Fibroblast of lung (primary cell): ENCODE data around the gene TEDC1. TPM values are rescaled to one million over a fixed set of nuclear protein-coding genes. Genes with fewer than 3 reads are reported as not detected.

ENCODE experiments used
- DNase-seq, 2 donors: peaks; one replicate each; pipeline versions ENCODE4 v3.0.0 to v3.0.0-alpha.2; 2010; ENCODE audit warnings: low read depth in 2 of 2
- H2AFZ ChIP-seq: 2 replicates; pipeline ENCODE4 v1.5.1; 2012; ENCODE audit warnings: low read length, control low read depth, inconsistent platforms
- H3K27ac ChIP-seq: 2 replicates; pipeline ENCODE4 v1.5.1; 2011; ENCODE audit warnings: low read length, control low read depth; ENCODE audit not compliant: insufficient read depth
- H3K27me3 ChIP-seq: 2 replicates; pipeline ENCODE4 v1.5.1; 2011; ENCODE audit warnings: mild to moderate bottlenecking, low read length; ENCODE audit not compliant: control insufficient read depth, insufficient read depth
- H3K36me3 ChIP-seq: 2 replicates; pipeline ENCODE4 v1.5.1; 2011; ENCODE audit warnings: low read length; ENCODE audit not compliant: control insufficient read depth, insufficient read depth
- H3K4me1 ChIP-seq: 2 replicates; pipeline ENCODE4 v1.5.1; 2011; ENCODE audit warnings: low read length; ENCODE audit not compliant: control insufficient read depth, insufficient read depth; ENCODE audit errors: extremely low read depth
- H3K4me2 ChIP-seq: 2 replicates; pipeline ENCODE4 v1.5.1; 2011; ENCODE audit warnings: low read length, control low read depth; ENCODE audit not compliant: insufficient read depth; ENCODE audit errors: extremely low read depth
- H3K4me3 ChIP-seq, 4 experiments: fragments of 200-600 bp in 1 of 4; sonication (generic) in 1 of 4; replicated peaks in 1 of 4; 2 replicates each; pipeline ENCODE4 v1.5.1; 2011 to 2016; ENCODE audit warnings: low read length in 4 of 4, low read depth in 3 of 4, mild to moderate bottlenecking in 3 of 4, control low read depth in 2 of 4, inconsistent platforms in 1 of 4, mixed read lengths in 1 of 4; ENCODE audit not compliant: insufficient read depth in 1 of 4; ENCODE audit errors: control extremely low read depth in 1 of 4
- H3K79me2 ChIP-seq: 2 replicates; pipeline ENCODE4 v1.5.1; 2012; ENCODE audit warnings: mild to moderate bottlenecking, low read length, inconsistent platforms; ENCODE audit not compliant: control insufficient read depth, insufficient read depth
- H3K9ac ChIP-seq: 2 replicates; pipeline ENCODE4 v1.5.1; 2011; ENCODE audit warnings: mild to moderate bottlenecking, low read length, control low read depth; ENCODE audit not compliant: insufficient read depth
- H3K9me3 ChIP-seq: 2 replicates; pipeline ENCODE4 v1.5.1; 2012; ENCODE audit warnings: low read depth, low read length; ENCODE audit not compliant: control insufficient read depth, insufficient read depth
- H4K20me1 ChIP-seq: 2 replicates; pipeline ENCODE4 v1.5.1; 2011; ENCODE audit warnings: low read length; ENCODE audit not compliant: control insufficient read depth, insufficient read depth; ENCODE audit errors: extremely low read depth
- EZH2 ChIP-seq: IDR thresholded peaks from 2 replicates; pipeline ENCODE4 v1.5.1; 2012; ENCODE audit warnings: low read length, control low read depth, mild to moderate bottlenecking; ENCODE audit errors: missing control alignments
- polyA plus RNA-seq, 2 donors: library from polyadenylated mRNA; depleted of rRNA in 1 of 2; stranded (reverse) in 1 of 2; unstranded in 1 of 2; fragments of >200 nt; gene quantifications; 2 replicates each; pipeline ENCODE4 v1.2.1, GENCODE V29; 2011 to 2012; ENCODE audit warnings: missing spikeins in 1 of 2
- total RNA-seq: library from RNA; depleted of rRNA; stranded (reverse); fragments of >200 nt; gene quantifications from 2 replicates; pipeline ENCODE4 v1.2.1, GENCODE V29; 2014
- TF ChIP-seq, protein P1 (sequence below), 2 donors: IDR thresholded peaks in 1 of 2; conservative IDR thresholded peaks in 1 of 2; 1 replicate in 1 of 2; 2 replicates in 1 of 2; pipeline ENCODE4 v1.5.1; 2011 to 2012; ENCODE audit warnings: low read length in 2 of 2, control low read depth in 1 of 2, inconsistent platforms in 1 of 2, low read depth in 1 of 2, mild to moderate bottlenecking in 1 of 2

Gene TEDC1
- total and polyA plus RNA-seq, 2 donors (not counting 1 experiment from before 2014, with no cell fraction given) = 0.69 to 2.5 TPM

- Histone ChIP-seq H3K4me1 (peaks cover 4% of the 10 kb centered on the region), H3K27me3 (no peaks in the 10 kb centered on the region), H2AFZ (no peak overlapping the region), H3K9me3 (no peaks in the 10 kb centered on the region), H3K4me3 (no peak overlapping the region), H3K79me2 (peaks cover 3% of the 10 kb centered on the region), H3K36me3 (no peaks in the 10 kb centered on the region), H3K27ac (no peak overlapping the region), H3K9ac (no peak overlapping the region), H4K20me1 (no peaks in the 10 kb centered on the region), H3K4me2 (no peak overlapping the region)
- no peak for DNase-seq
- TF ChIP-seq, protein P1, sequence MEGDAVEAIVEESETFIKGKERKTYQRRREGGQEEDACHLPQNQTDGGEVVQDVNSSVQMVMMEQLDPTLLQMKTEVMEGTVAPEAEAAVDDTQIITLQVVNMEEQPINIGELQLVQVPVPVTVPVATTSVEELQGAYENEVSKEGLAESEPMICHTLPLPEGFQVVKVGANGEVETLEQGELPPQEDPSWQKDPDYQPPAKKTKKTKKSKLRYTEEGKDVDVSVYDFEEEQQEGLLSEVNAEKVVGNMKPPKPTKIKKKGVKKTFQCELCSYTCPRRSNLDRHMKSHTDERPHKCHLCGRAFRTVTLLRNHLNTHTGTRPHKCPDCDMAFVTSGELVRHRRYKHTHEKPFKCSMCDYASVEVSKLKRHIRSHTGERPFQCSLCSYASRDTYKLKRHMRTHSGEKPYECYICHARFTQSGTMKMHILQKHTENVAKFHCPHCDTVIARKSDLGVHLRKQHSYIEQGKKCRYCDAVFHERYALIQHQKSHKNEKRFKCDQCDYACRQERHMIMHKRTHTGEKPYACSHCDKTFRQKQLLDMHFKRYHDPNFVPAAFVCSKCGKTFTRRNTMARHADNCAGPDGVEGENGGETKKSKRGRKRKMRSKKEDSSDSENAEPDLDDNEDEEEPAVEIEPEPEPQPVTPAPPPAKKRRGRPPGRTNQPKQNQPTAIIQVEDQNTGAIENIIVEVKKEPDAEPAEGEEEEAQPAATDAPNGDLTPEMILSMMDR (conservative IDR thresholded peaks at IDR 0.05 in 1 of 2, IDR thresholded peaks at IDR 0.05 in 1 of 2; ENCODE audit: low read depth in 1 of 2, low read length in 2 of 2) = no peak
- no peak for TF ChIP-seq EZH2
These were observed 3.0 kb downstream of the TEDC1 start for GRCh38 chr14:105493921-105494605.

- Histone ChIP-seq H3K4me3 (no peak overlapping the region), H3K4me2 (no peak overlapping the region), H3K9me3 (no peaks in the 10 kb centered on the region), H2AFZ (no peak overlapping the region), H3K27me3 (no peaks in the 10 kb centered on the region), H3K36me3 (no peaks in the 10 kb centered on the region), H3K79me2 (peaks cover 3% of the 10 kb centered on the region), H4K20me1 (no peaks in the 10 kb centered on the region), H3K9ac (no peak overlapping the region), H3K4me1 (no peaks in the 10 kb centered on the region), H3K27ac (no peak overlapping the region)
- TF ChIP-seq, protein P1 (conservative IDR thresholded peaks at IDR 0.05 in 1 of 2, IDR thresholded peaks at IDR 0.05 in 1 of 2; ENCODE audit: low read depth in 1 of 2, low read length in 2 of 2) = no peak
- no peak for TF ChIP-seq EZH2
- DNase-seq = no peak
These were observed 3.5 kb downstream of the TEDC1 start for GRCh38 chr14:105494606-105494929.

GRCh38 chr14:105495101-105495989 lies 4.3 kb downstream of the TEDC1 start:
- Histone ChIP-seq H3K36me3 (no peaks in the 10 kb centered on the region), H3K4me2 (no peak overlapping the region), H4K20me1 (no peaks in the 10 kb centered on the region), H3K9me3 (no peaks in the 10 kb centered on the region), H3K27ac (no peak overlapping the region), H2AFZ (no peak overlapping the region), H3K27me3 (no peaks in the 10 kb centered on the region), H3K79me2 (peaks cover 3% of the 10 kb centered on the region), H3K4me1 (no peaks in the 10 kb centered on the region), H3K9ac (no peak overlapping the region), H3K4me3 (no peak overlapping the region)
- no peak for TF ChIP-seq EZH2
- TF ChIP-seq, protein P1 (conservative IDR thresholded peaks at IDR 0.05 in 1 of 2, IDR thresholded peaks at IDR 0.05 in 1 of 2; ENCODE audit: low read depth in 1 of 2, low read length in 2 of 2) = no peak
- no peak for DNase-seq
